Measurements from ENCODE around the gene TRAF1.

The TRAF1 gene

DNA sequence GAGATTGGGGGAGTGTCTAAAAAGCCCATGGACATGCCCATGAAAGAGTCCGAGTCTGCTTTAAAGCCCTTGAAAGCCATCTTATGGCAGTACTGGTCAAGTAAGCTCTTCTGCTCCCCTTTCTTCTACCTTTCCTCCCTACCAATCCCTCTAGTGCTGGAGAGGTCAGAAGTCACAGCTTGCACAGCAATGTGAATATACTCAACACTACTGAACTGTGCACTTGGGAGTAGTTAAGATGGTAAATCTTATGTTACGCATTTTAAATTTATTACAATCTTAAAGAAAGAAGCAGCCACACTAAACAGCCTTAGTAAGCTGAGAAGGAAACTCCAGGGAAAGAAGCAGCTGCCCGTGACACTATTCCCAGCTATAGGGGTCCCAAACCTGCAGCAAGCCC is 12.3 kb upstream of the TRAF1 start:
- TF ChIP-seq CTCF (IDR thresholded peaks at IDR 0.05; ENCODE audit: low read length) (no peak), EZH2 (IDR thresholded peaks at IDR 0.05; ENCODE audit: borderline replicate concordance, low read length) (no peak)
- Histone ChIP-seq H3K4me3 (ENCODE audit: low read depth, low read length, poor library complexity, severe bottlenecking) (no peak overlapping the region), H3K4me1 (ENCODE audit: insufficient read depth, low read length, severe bottlenecking) (peaks cover 34% of the 10 kb centered on the region), H2AFZ (ENCODE audit: low read length) (no peak overlapping the region), H3K27me3 (ENCODE audit: insufficient read depth, low read length) (no peaks in the 10 kb centered on the region), H3K36me3 (ENCODE audit: insufficient read depth, low read length) (no peaks in the 10 kb centered on the region), H3K4me2 (ENCODE audit: low read length) (no peak overlapping the region), H3K79me2 (ENCODE audit: insufficient read depth, low read length) (no peaks in the 10 kb centered on the region), H4K20me1 (ENCODE audit: insufficient read depth, low read length) (no peaks in the 10 kb centered on the region), H3K9me2 (ENCODE audit: low read depth, low read length) (no peaks in the 10 kb centered on the region), H3K9me3 (ENCODE audit: low read length) (no peaks in the 10 kb centered on the region), H3F3A (ENCODE audit: insufficient read depth, low read length) (0 out of 2 replicates have a peak, but pooled peaks cover 4% of the 10 kb centered on the region), H3K27ac (ENCODE audit: low read depth, low read length, poor library complexity, severe bottlenecking) (no peak overlapping the region), H3K9ac (ENCODE audit: low read length) (no peak overlapping the region)

DNA sequence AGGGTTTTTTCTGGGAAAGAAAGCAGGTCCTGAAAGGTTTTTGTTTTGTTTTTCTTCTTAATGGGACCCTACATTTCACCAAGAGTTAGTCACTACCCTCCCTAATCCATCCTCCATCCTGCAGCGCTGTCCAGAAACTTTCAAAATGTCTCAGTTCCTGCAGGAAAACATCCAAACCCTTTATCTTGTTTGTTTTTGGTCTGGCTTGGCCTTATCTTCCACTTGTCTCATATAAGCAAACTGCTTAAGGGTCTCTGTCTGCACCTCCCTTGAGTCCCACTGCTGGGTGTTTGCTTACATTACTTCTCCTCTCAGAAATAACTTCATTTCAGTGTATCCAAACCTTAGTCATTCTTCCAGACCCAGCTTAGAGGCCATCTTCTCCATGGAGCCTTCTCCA is 11.0 kb upstream of the TRAF1 start:
- H4K20me1 ChIP-seq (ENCODE audit: insufficient read depth, low read length) = no peaks in the 10 kb centered on the region
- no peak overlapping the region for H3K4me2 ChIP-seq (ENCODE audit: low read length)
- no peak overlapping the region for H3K27ac ChIP-seq (ENCODE audit: low read depth, low read length, poor library complexity, severe bottlenecking)
- H3K79me2 ChIP-seq (ENCODE audit: insufficient read depth, low read length) = no peaks in the 10 kb centered on the region
- no peaks in the 10 kb centered on the region for H3K9me2 ChIP-seq (ENCODE audit: low read depth, low read length)
- no peak for TF ChIP-seq CTCF (IDR thresholded peaks at IDR 0.05; ENCODE audit: low read length)
- TF ChIP-seq EZH2 (IDR thresholded peaks at IDR 0.05; ENCODE audit: borderline replicate concordance, low read length) = no peak
- no peaks in the 10 kb centered on the region for H3K9me3 ChIP-seq (ENCODE audit: low read length)
- H2AFZ ChIP-seq (ENCODE audit: low read length) = no peak overlapping the region
- H3K36me3 ChIP-seq (ENCODE audit: insufficient read depth, low read length) = no peaks in the 10 kb centered on the region
- H3K27me3 ChIP-seq (ENCODE audit: insufficient read depth, low read length) = no peaks in the 10 kb centered on the region
- H3K9ac ChIP-seq (ENCODE audit: low read length) = no peak overlapping the region
- H3K4me3 ChIP-seq (ENCODE audit: low read depth, low read length, poor library complexity, severe bottlenecking) = no peak overlapping the region
- H3K4me1 ChIP-seq (ENCODE audit: insufficient read depth, low read length, severe bottlenecking) = peaks cover 46% of the 10 kb centered on the region
- H3F3A ChIP-seq (ENCODE audit: insufficient read depth, low read length) = peaks cover 8% of the 10 kb centered on the region; the same call in 1 of the 2 replicates

DNA sequence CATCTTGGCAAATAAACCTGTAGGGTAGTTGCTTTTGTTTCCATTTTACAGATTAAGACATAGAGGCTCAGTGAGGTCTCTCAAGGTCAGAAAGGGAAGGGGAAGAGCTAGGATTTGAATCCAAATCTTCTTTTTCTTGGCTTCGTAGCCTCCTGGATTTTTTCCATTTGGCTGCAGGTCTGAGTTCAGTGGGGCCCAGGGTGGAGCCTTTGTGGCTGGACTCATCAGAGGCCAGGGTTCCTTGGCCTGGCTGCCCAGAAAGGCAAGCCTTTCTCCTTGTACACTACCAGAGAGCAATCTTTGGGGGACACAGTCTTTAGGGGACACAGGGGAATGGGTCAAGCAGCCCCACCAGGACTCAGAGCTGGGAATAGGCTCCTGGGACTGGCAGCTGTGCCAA is 10.5 kb upstream of the TRAF1 start:
- TF ChIP-seq EZH2 (IDR thresholded peaks at IDR 0.05; ENCODE audit: borderline replicate concordance, low read length) = no peak
- TF ChIP-seq CTCF (IDR thresholded peaks at IDR 0.05; ENCODE audit: low read length) = no peak
- Histone ChIP-seq H3K4me1 (ENCODE audit: insufficient read depth, low read length, severe bottlenecking) (peaks cover 51% of the 10 kb centered on the region), H3K9ac (ENCODE audit: low read length) (peak overlapping the region; percentile 25), H3K9me3 (ENCODE audit: low read length) (no peaks in the 10 kb centered on the region), H3K27ac (ENCODE audit: low read depth, low read length, poor library complexity, severe bottlenecking) (peak overlapping the region; percentile 95), H3K4me3 (ENCODE audit: low read depth, low read length, poor library complexity, severe bottlenecking) (no peak overlapping the region), H3K9me2 (ENCODE audit: low read depth, low read length) (no peaks in the 10 kb centered on the region), H4K20me1 (ENCODE audit: insufficient read depth, low read length) (no peaks in the 10 kb centered on the region), H3K4me2 (ENCODE audit: low read length) (no peak overlapping the region), H2AFZ (ENCODE audit: low read length) (no peak overlapping the region), H3K79me2 (ENCODE audit: insufficient read depth, low read length) (no peaks in the 10 kb centered on the region), H3F3A (ENCODE audit: insufficient read depth, low read length) (peaks cover 8% of the 10 kb centered on the region; the same call in 1 of the 2 replicates), H3K27me3 (ENCODE audit: insufficient read depth, low read length) (no peaks in the 10 kb centered on the region), H3K36me3 (ENCODE audit: insufficient read depth, low read length) (no peaks in the 10 kb centered on the region)

All from OCI-LY1 (cell line).